Measurements from ENCODE around the gene TBX21. TPM values are rescaled to one million over a fixed set of nuclear protein-coding genes. Genes with fewer than 3 reads are reported as not detected.
"Not testable (repeated sequence)": the region's sequence is repeated elsewhere in the genome, so short reads cannot be mapped to it uniquely, and the experiment has no call there.

Gene TBX21
- total RNA-seq, 1 donor from 2014 or later: not detected

GRCh38 chr17:47733674-47734410, 806 bp downstream of the TBX21 start:
- TF ChIP-seq, protein P1, sequence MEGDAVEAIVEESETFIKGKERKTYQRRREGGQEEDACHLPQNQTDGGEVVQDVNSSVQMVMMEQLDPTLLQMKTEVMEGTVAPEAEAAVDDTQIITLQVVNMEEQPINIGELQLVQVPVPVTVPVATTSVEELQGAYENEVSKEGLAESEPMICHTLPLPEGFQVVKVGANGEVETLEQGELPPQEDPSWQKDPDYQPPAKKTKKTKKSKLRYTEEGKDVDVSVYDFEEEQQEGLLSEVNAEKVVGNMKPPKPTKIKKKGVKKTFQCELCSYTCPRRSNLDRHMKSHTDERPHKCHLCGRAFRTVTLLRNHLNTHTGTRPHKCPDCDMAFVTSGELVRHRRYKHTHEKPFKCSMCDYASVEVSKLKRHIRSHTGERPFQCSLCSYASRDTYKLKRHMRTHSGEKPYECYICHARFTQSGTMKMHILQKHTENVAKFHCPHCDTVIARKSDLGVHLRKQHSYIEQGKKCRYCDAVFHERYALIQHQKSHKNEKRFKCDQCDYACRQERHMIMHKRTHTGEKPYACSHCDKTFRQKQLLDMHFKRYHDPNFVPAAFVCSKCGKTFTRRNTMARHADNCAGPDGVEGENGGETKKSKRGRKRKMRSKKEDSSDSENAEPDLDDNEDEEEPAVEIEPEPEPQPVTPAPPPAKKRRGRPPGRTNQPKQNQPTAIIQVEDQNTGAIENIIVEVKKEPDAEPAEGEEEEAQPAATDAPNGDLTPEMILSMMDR (conservative IDR thresholded peaks at IDR 0.05; ENCODE audit: low read depth, low read length): no peak
- no peak overlapping the region for H3K4me3 ChIP-seq (ENCODE audit: low read depth, low read length)
- no peak for DNase-seq (ENCODE audit: low read depth)

GRCh38 chr17:47735139-47735464, 2.1 kb downstream of the TBX21 start:
- TF ChIP-seq, protein P1 (conservative IDR thresholded peaks at IDR 0.05; ENCODE audit: low read depth, low read length): no peak
- no peak overlapping the region for H3K4me3 ChIP-seq (ENCODE audit: low read depth, low read length)
- DNase-seq (ENCODE audit: low read depth): no peak

DNA sequence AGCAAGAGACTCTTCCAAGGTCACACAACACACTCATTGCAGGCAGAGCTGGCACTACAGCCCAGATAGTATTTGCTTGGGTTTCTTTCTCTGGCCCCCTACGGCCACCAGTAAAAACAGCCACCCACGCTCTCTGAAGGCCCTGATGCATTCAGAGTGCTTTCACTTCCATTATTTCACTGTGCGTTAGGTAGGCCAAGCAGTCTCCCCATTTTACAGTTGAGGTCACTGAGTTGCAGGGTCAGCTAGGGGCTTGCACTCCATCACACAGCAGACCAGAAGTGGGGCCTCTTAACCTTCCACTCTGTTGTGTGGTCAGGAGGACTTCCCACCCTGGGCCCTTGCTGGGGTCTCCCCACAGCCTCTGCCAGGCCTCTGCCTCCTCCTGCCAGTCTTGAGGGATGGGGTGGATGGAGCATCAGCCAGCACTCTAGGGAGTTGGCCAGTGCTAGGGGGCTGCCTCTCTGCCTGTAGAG, 2.5 kb downstream of the TBX21 start:
- TF ChIP-seq, protein P1 (conservative IDR thresholded peaks at IDR 0.05; ENCODE audit: low read depth, low read length): no peak
- H3K4me3 ChIP-seq (ENCODE audit: low read depth, low read length): no peak overlapping the region
- no peak for DNase-seq (ENCODE audit: low read depth)

GRCh38 chr17:47736501-47737495, 3.8 kb downstream of the TBX21 start:
- TF ChIP-seq, protein P1 (conservative IDR thresholded peaks at IDR 0.05; ENCODE audit: low read depth, low read length): no peak
- no peak overlapping the region for H3K4me3 ChIP-seq (ENCODE audit: low read depth, low read length)
- DNase-seq (ENCODE audit: low read depth): no peak

- TF ChIP-seq, protein P1 (conservative IDR thresholded peaks at IDR 0.05; ENCODE audit: low read depth, low read length): no peak
- no peak for DNase-seq (ENCODE audit: low read depth)
These were observed 5.1 kb downstream of the TBX21 start for GRCh38 chr17:47738178-47738577.

DNA sequence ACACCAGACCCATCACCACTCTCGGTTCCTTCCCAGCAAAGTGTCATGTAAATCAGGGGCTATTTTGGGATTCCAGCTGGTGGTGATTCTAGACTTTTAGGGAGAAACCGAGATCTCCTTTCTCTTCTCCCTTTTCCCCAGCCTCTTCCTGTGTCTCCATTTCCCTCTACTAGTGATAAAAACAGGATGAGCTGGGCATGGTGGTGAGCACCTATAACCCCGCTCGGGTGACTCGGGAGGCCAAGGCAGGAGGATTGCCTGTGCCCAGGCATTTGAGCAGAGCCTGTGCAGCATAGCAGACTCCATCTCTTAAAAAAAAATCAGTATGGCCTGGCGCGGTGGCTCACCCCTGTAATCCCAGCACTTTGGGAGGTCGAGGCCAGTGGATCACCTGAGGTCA, 6.1 kb downstream of the TBX21 start:
- TF ChIP-seq, protein P1 (conservative IDR thresholded peaks at IDR 0.05; ENCODE audit: low read depth, low read length): no peak
- DNase-seq (ENCODE audit: low read depth): no peak
- no peak overlapping the region for H3K4me3 ChIP-seq (ENCODE audit: low read depth, low read length)

More at GRCh38 chr17:47738178-47738577, 5.1 kb downstream of the TBX21 start:
- H3K4me3 ChIP-seq (ENCODE audit: low read depth, low read length): no peak overlapping the region

GRCh38 chr17:47739945-47740344, 6.9 kb downstream of the TBX21 start:
- not testable (repeated sequence) for H3K4me3 ChIP-seq (ENCODE audit: low read depth, low read length); DNase-seq (ENCODE audit: low read depth)

Measured in epithelial cell of proximal tubule (primary cell).